Activated naive CD4-positive, alpha-beta T cell treated with anti-CD3 and anti-CD28 coated beads for 36 hours (primary cell): Measurements from ENCODE around the gene PPP1R12B. TPM values are rescaled to one million over a fixed set of nuclear protein-coding genes. Genes with fewer than 3 reads are reported as not detected.
"Not testable (repeated sequence)": the region's sequence is repeated elsewhere in the genome, so short reads cannot be mapped to it uniquely, and the experiment has no call there.

ENCODE experiments used
- CTCF ChIA-PET: fragments of 350-600 bp; sonication (Branson Sonifier 250); formaldehyde crosslinking; loops from one replicate; lab custom pipeline; 2021; ENCODE audit warnings: antibody characterized with exemption; lab: Charles Lee
- DNase-seq: peaks from one replicate; pipeline ENCODE4 v3.0.0-alpha.2; 2020
- H3K27ac Mint-ChIP-seq: one replicate; pipeline ENCODE4 v1.8.0; 2021; ENCODE audit warnings: mild to moderate bottlenecking, mixed read lengths
- H3K27me3 Mint-ChIP-seq: one replicate; pipeline ENCODE4 v1.8.0; 2021; ENCODE audit warnings: low read depth, mixed read lengths
- H3K36me3 Mint-ChIP-seq: one replicate; pipeline ENCODE4 v1.8.0; 2021; ENCODE audit warnings: low read depth, mixed read lengths
- H3K4me1 Mint-ChIP-seq: one replicate; pipeline ENCODE4 v1.8.0; 2021; ENCODE audit warnings: low read depth, mixed read lengths
- H3K4me3 Mint-ChIP-seq: one replicate; pipeline ENCODE4 v1.8.0; 2021; ENCODE audit warnings: mild to moderate bottlenecking, moderate library complexity, mixed read lengths
- H3K9me3 Mint-ChIP-seq: one replicate; pipeline ENCODE4 v1.8.0; 2021; ENCODE audit warnings: mixed read lengths
- intact Hi-C: fragments of 100-400 bp; cut with micrococcal nuclease; formaldehyde crosslinking; loops from one replicate; pipeline ENCODE4 v1.15.1; 2023
- total RNA-seq, 2 experiments: library from RNA; stranded (reverse); gene quantifications; one replicate each; pipeline ENCODE4 v1.2.3, GENCODE V29; 2021

PPP1R12B gene
- total RNA-seq, 2 experiments from 2014 or later, result 11.0 to 12.4 TPM

DNA sequence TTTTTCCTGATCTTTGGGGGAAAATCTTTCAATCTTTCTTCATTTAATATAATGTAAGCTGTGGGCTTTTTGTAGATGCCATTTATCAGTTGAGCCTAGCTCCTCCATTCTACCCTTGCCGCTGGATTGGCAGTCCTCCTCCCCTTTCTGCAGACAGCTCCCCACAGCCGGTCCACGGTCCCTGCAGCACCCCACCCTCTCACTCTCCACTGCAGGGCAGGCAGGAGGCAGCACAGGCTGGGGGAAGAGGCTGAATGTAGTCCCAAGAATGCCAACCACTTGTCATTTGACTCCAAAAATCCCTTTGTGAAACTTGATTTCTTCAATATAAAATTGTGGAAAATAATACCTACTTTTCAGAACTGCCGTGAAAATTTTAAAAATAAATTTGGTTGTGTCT is 265.1 kb downstream of the PPP1R12B start:
- H3K36me3 Mint-ChIP-seq, result peaks cover 3% of the 10 kb centered on the region
- intact Hi-C loops, result no loop called here
- H3K27me3 Mint-ChIP-seq, result peaks cover 16% of the 10 kb centered on the region
- peaks cover 13% of the 10 kb centered on the region for H3K4me1 Mint-ChIP-seq
- no peak overlapping the region for H3K4me3 Mint-ChIP-seq
- no peak overlapping the region for H3K27ac Mint-ChIP-seq
- CTCF ChIA-PET, result interaction anchor here (1.3 kb wide), 1 partner anchor 106 kb away, joined by 4 read pairs; no protein-coding TSS in a partner anchor
- no peak for DNase-seq
- no peaks in the 10 kb centered on the region for H3K9me3 Mint-ChIP-seq

DNA sequence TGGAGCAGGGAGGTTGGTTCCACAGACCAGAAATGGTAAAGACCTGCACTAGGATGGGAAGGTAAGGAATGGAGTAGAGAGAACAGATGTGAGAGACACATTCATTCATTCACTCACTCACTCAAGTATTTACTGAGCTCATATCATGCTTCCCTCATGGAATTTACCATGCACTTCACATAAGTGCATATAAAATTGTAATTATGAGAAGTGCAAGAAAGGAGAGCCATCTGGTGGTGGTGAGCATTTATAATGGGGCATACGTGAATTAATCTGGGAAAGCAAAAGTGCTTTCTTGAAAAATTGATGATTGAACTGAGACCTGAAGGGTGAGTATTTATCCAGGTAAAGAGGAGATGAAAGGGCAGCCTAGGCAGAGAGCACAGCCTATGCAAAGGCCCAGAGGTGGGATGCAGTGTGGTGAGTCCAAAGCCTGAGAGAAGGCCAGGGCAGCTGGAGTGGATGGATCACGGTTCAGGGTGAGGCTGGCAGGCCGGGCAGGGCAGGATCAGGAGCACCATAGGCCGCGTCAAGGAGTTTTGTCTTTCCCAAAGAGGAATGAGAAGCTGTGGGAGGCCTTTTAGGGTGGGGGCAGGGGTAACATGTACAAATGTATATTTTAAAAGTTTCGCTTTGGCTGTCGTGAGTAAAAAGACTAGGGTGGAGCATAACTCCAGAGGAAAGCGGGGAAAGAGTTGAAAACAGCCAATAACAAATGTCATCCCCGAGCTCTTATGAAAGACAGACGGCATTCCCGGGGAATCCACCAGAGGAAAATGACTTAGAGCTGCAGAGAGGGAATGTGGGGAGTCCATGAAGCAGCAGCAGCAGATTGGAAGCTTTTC is 266.1 kb downstream of the PPP1R12B start:
- peaks cover 13% of the 10 kb centered on the region for H3K4me1 Mint-ChIP-seq
- H3K4me3 Mint-ChIP-seq, DNase-seq, H3K9me3 Mint-ChIP-seq, H3K36me3 Mint-ChIP-seq, intact Hi-C loops, H3K27ac Mint-ChIP-seq: not testable (repeated sequence)
- H3K27me3 Mint-ChIP-seq, result peaks cover 17% of the 10 kb centered on the region
- CTCF ChIA-PET, result interaction anchor here (1.3 kb wide), 1 partner anchor 105 kb away, joined by 4 read pairs; no protein-coding TSS in a partner anchor

DNA sequence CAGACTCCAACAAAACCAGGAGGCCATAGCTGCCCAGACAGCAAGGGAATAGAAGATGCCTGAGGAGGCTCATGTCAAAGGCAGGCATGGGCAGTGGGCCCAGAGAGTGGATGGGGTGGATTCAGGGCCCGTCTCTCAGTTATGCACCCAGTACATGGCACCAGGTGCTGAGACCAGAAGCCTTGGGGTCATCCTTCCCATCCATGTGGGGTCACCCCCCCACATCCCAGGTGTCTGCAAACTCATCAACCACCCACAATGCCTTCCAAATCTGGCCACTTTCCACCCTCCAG is 266.7 kb downstream of the PPP1R12B start:
- intact Hi-C loops, H3K36me3 Mint-ChIP-seq, H3K27ac Mint-ChIP-seq, H3K4me3 Mint-ChIP-seq, H3K9me3 Mint-ChIP-seq, DNase-seq: not testable (repeated sequence)
- CTCF ChIA-PET, result interaction anchor here (1.3 kb wide), 1 partner anchor 104 kb away, joined by 4 read pairs; no protein-coding TSS in a partner anchor
- peaks cover 19% of the 10 kb centered on the region for H3K27me3 Mint-ChIP-seq
- peaks cover 13% of the 10 kb centered on the region for H3K4me1 Mint-ChIP-seq

DNA sequence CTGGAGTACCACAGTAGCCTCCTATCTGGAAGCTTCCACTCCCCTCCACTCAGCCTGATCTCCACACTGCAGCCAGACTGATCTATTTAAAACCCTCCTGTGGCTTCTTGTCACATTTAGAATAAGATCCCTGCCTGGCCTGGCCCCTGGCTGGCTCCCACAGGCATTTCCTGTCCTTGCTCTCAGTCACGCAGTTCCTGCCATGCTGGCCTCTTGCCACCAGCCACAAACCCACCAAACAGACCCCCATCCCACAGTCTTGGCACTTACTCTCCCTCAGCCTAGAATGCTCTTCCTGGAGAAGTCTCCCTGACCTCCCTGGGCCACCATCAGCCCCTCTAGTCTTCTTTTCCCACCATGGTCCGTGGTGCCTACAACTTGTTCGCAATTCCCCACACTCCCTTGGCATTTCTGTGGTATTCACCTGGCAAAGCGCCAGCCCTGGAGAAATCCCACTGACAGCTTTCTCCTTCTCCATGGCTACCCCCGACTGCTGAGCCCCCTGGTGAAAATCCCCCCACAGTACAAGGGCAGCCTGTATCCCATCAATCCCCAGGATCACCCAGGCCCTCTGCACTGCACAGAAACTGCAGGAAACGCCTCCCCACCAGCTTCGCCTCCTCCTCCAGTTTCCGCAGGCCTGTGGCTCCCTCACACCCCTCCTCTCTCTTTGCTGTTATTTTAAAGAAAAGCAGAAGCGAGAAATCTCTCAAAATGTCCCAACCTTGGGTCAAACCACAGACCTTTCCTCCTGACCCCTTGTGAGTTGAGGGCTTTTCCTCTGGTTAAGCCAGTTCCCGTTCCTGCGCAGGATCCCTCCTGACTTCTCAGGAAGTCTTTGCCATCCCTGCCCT is 267.2 kb downstream of the PPP1R12B start:
- peaks cover 19% of the 10 kb centered on the region for H3K27me3 Mint-ChIP-seq
- peaks cover 13% of the 10 kb centered on the region for H3K4me1 Mint-ChIP-seq
- H3K27ac Mint-ChIP-seq, result no peak overlapping the region
- CTCF ChIA-PET, result interaction anchor here (1.4 kb wide), 1 partner anchor 151 kb away, joined by 4 read pairs; no protein-coding TSS in a partner anchor
- no peak for DNase-seq
- no peaks in the 10 kb centered on the region for H3K9me3 Mint-ChIP-seq
- no peak overlapping the region for H3K4me3 Mint-ChIP-seq
- no peaks in the 10 kb centered on the region for H3K36me3 Mint-ChIP-seq
- intact Hi-C loops, result no loop called here

DNA sequence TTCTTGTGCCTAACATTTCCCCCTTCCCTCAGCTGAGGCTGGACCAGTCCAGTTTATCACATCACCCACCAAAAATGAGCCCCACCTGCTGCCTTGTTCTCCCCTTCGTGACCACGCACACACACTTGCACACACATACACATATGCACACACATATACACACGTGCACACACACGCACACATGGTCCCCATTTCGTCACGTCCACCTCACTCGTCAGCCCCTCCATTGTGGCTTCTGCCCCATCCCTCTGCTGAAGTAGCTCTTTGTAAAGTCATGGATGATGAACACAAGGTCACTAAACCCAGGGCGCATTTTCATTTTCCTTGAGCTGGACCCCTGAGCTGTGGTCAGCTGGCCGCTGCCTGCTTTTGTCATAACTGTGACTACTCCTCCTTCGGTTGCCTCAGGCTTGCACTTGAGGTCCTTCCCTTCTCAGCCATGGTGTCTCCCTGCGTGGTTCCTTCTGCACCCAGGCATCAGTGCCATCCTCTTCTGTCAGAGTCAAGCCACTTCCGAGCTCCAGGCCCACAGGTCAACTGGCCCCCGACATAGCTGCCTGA is 267.9 kb downstream of the PPP1R12B start:
- DNase-seq, result no peak
- Mint-ChIP-seq H3K4me3 (no peak overlapping the region), H3K27me3 (peaks cover 19% of the 10 kb centered on the region), H3K4me1 (peaks cover 13% of the 10 kb centered on the region), H3K36me3 (no peaks in the 10 kb centered on the region), H3K27ac (no peak overlapping the region), H3K9me3 (no peaks in the 10 kb centered on the region)
- CTCF ChIA-PET, result interaction anchor here (1.4 kb wide), 1 partner anchor 152 kb away, joined by 4 read pairs; no protein-coding TSS in a partner anchor
- intact Hi-C loops, result no loop called here

DNA sequence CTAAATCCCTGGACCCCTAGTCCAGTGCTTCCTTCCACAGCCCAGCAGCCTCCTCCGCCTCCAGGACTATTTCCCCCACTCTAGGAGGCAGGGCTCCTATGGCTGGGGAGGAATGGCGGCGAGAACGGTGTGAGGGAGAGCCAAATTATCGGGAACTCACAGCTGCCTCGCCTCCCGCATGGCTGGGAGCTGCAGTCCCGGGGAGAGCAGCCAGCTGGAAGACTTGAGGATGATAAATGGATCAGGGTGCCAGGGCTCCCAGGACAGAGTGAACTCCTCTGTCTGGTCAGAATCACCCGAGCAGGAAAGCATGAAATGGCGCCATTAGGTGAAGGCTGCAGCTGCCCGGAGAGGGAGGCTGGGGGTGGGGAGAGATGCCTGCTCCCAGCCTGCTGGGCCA is 270.5 kb downstream of the PPP1R12B start:
- intact Hi-C loops, H3K27ac Mint-ChIP-seq, H3K4me3 Mint-ChIP-seq: not testable (repeated sequence)

DNA sequence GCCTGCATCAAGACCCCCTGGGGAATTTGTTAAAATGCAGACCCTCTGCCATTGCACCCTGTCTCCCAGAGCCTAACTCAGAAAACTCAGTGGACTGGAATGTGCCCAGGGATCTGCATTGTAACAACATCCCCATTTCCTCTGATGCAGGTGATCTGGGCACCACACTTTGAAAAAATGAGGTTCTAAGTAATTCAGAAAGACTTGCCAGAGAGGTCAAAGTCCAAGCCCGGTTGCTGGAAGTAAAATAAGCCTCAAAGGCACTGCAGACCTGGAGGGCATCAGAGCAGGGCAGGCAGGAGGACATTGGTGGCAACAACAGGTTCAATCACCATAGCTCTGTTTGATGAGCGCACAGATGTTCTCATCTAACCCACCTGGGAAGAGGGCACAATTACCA is 271.0 kb downstream of the PPP1R12B start:
- CTCF ChIA-PET, result no interaction called here
- Mint-ChIP-seq H3K27ac (no peak overlapping the region), H3K4me1 (peaks cover 13% of the 10 kb centered on the region), H3K4me3 (no peak overlapping the region), H3K9me3 (no peaks in the 10 kb centered on the region), H3K36me3 (no peaks in the 10 kb centered on the region), H3K27me3 (peaks cover 19% of the 10 kb centered on the region)
- intact Hi-C loops, result no loop called here
- no peak for DNase-seq

More for the DNA sequence above, 270.5 kb downstream of the PPP1R12B start:
- DNase-seq, CTCF ChIA-PET, H3K36me3 Mint-ChIP-seq, H3K9me3 Mint-ChIP-seq: not testable (repeated sequence)
- peaks cover 19% of the 10 kb centered on the region for H3K27me3 Mint-ChIP-seq
- peaks cover 13% of the 10 kb centered on the region for H3K4me1 Mint-ChIP-seq

DNA sequence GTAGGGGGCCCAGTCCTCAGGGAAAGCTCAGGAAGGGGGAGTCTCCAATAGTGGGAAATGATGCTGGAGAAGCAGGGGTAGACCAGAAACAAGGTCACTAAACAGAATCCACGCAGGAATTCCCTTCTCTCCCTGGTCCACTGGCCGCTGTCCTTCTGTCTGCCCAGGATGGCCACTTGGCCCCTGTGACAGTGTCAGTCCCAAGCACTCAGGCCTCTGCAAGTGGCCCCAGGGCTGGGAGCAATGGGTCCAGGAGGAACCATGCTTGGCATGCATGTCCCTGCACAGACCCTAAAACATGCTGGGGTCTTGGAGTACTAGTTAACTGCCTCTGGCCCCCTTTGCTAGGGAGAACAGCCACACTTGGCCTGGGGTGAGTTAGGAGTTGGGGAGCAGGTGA is 271.5 kb downstream of the PPP1R12B start:
- H3K9me3 Mint-ChIP-seq, H3K4me3 Mint-ChIP-seq, H3K27ac Mint-ChIP-seq, DNase-seq, H3K36me3 Mint-ChIP-seq, intact Hi-C loops, CTCF ChIA-PET: not testable (repeated sequence)
- Mint-ChIP-seq H3K4me1 (peaks cover 13% of the 10 kb centered on the region), H3K27me3 (peaks cover 19% of the 10 kb centered on the region)

DNA sequence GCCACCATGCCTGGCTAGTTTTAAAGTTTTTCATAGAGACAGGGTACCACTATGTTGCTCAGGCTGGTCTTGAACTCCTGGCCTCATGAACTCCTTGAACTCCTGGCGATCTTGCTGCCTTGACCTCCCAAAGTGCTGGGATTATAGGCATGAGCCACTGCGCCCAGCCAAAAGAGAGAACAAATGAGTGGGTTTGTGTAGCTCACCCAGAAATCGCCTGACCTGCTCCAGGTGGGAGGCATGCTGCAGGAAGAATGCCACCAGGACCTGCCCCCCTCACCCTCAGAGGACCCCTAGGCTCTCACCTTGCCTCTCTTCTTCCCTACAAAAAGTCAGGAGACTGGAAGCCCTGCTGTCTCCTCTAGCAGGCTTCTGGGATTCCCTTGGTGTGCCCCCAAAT is 272.9 kb downstream of the PPP1R12B start:
- intact Hi-C loops, result no loop called here
- peaks cover 14% of the 10 kb centered on the region for H3K27me3 Mint-ChIP-seq
- no peak for DNase-seq
- H3K27ac Mint-ChIP-seq, result no peak overlapping the region
- CTCF ChIA-PET, result no interaction called here
- H3K4me1 Mint-ChIP-seq, result peaks cover under 1% of the 10 kb centered on the region
- H3K36me3 Mint-ChIP-seq, result no peaks in the 10 kb centered on the region
- no peaks in the 10 kb centered on the region for H3K9me3 Mint-ChIP-seq
- H3K4me3 Mint-ChIP-seq, result no peak overlapping the region

DNA sequence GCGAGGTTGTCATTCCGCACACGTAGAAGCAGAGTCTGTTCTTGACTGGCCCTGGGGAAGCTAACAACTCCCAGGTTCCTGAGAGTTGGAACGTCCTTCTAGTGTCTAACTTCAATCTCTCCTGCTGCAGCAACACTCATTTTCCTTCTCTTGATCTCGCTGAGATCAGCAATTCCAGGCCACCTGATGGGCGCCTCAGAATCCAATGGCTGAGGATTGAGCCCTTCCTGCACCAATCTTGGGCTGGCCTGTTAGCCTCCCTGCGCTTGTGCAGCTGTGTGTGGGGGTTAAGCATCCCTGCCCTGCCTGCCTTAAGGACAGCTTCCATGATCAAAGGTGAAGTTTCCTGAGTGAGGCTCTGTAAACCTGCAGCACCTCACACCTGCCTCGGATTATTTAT is 273.9 kb downstream of the PPP1R12B start:
- no peaks in the 10 kb centered on the region for H3K9me3 Mint-ChIP-seq
- CTCF ChIA-PET, result interaction anchor here (1.0 kb wide), 1 partner anchor 38 kb away, joined by 3 read pairs; no protein-coding TSS in a partner anchor
- no peak overlapping the region for H3K4me3 Mint-ChIP-seq
- peaks cover 7% of the 10 kb centered on the region for H3K27me3 Mint-ChIP-seq
- no peak for DNase-seq
- H3K4me1 Mint-ChIP-seq, result peaks cover 2% of the 10 kb centered on the region
- H3K36me3 Mint-ChIP-seq, result no peaks in the 10 kb centered on the region
- intact Hi-C loops, result no loop called here
- H3K27ac Mint-ChIP-seq, result no peak overlapping the region

DNA sequence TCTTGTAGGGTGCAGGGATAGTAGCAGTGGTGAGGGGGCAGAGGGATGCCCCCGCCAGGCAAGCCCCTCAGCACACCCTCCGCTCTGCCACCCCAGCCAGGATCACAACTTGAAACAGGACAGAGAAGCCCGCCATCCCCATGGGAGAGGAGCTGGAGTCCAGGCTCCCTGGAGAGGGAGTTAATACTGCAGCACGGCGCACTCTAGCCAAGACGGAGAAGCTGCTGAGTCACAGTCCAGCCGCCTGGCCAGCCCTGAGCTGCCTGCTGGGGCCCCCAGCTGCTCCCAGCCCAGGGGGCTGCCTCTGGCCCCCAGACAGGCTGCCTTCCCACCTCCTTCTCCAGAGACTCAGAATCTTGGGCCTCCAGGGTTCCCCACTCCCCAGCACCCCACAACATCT is 274.6 kb downstream of the PPP1R12B start:
- Mint-ChIP-seq H3K27ac (no peak overlapping the region), H3K27me3 (peaks cover 4% of the 10 kb centered on the region), H3K4me1 (peaks cover 8% of the 10 kb centered on the region), H3K36me3 (no peaks in the 10 kb centered on the region), H3K9me3 (no peaks in the 10 kb centered on the region), H3K4me3 (no peak overlapping the region)
- intact Hi-C loops, result no loop called here
- no peak for DNase-seq
- CTCF ChIA-PET, result no interaction called here

DNA sequence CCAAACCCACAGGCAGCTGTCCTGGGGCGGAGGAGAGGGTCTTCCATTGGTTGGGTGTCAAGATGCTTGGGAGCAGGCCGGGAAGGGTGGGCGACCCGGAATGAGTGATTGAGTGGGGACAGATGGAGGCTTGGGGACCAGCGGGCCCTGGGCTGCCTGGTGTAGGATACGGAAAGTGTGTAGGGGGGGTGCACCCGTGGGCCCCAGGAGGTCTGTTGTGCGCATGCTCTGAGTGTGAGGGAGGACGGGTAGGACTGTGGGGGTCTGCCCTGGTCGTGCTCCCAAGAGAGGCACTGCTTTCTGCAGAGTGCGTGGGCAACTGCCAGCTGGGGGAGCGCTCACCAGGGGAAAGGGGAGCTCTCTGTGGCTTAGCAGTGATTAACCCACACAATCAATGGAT is 275.0 kb downstream of the PPP1R12B start:
- H3K36me3 Mint-ChIP-seq, H3K9me3 Mint-ChIP-seq, intact Hi-C loops, H3K4me3 Mint-ChIP-seq, CTCF ChIA-PET, H3K27me3 Mint-ChIP-seq, DNase-seq, H3K27ac Mint-ChIP-seq: not testable (repeated sequence)
- H3K4me1 Mint-ChIP-seq, result peaks cover 11% of the 10 kb centered on the region
